Measurements from ENCODE around the gene DIO1.

- TF ChIP-seq CTCF (IDR thresholded peaks at IDR 0.05 in 2 of 3, conservative IDR thresholded peaks at IDR 0.05 in 1 of 3; ENCODE audit: insufficient read depth in 2 of 3, low read depth in 1 of 3, low read length in 3 of 3) (no peak), ZC3H8 (IDR thresholded peaks at IDR 0.05) (no peak), POLR3A (IDR thresholded peaks at IDR 0.05; ENCODE audit: borderline replicate concordance, extremely low read depth, insufficient read depth, insufficient read length) (no peak), PCBP2 (IDR thresholded peaks at IDR 0.05; ENCODE audit: low read depth, low read length, poor library complexity, severe bottlenecking) (no peak), RFX1 (IDR thresholded peaks at IDR 0.05) (no peak)
These were observed 5.3 kb upstream of the DIO1 start for GRCh38 chr1:53888681-53889080.
